Uterus (tissue), 2 donors: ENCODE data around the gene ANGPT4.

Experiments used
- POLR2A ChIP-seq, 2 donors: fragments of 450-650 bp; IDR thresholded peaks; one replicate each; pipeline ENCODE4 v1.6.1; 2016; ENCODE audit warnings: antibody characterized with exemption in 2 of 2, mild to moderate bottlenecking in 1 of 2, moderate library complexity in 1 of 2
- TF ChIP-seq, protein P1 (sequence below), 4 experiments: fragments of 200-600 bp in 2 of 4; fragments of 450-650 bp in 2 of 4; sonication (generic) in 2 of 4; IDR thresholded peaks; one replicate each; pipeline ENCODE4 v1.5.1; 2016 to 2019; ENCODE audit warnings: antibody characterized with exemption in 4 of 4, mild to moderate bottlenecking in 2 of 4, moderate library complexity in 1 of 4

- TF ChIP-seq, protein P1, sequence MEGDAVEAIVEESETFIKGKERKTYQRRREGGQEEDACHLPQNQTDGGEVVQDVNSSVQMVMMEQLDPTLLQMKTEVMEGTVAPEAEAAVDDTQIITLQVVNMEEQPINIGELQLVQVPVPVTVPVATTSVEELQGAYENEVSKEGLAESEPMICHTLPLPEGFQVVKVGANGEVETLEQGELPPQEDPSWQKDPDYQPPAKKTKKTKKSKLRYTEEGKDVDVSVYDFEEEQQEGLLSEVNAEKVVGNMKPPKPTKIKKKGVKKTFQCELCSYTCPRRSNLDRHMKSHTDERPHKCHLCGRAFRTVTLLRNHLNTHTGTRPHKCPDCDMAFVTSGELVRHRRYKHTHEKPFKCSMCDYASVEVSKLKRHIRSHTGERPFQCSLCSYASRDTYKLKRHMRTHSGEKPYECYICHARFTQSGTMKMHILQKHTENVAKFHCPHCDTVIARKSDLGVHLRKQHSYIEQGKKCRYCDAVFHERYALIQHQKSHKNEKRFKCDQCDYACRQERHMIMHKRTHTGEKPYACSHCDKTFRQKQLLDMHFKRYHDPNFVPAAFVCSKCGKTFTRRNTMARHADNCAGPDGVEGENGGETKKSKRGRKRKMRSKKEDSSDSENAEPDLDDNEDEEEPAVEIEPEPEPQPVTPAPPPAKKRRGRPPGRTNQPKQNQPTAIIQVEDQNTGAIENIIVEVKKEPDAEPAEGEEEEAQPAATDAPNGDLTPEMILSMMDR (IDR thresholded peaks at IDR 0.05) = no peak
- no peak for TF ChIP-seq POLR2A (IDR thresholded peaks at IDR 0.05)
Observed at GRCh38 chr20:839015-839414, 77.1 kb downstream of the ANGPT4 start.
